Measurements from ENCODE around the gene BCAN. TPM values are rescaled to one million over a fixed set of nuclear protein-coding genes. Genes with fewer than 3 reads are reported as not detected.

Gene BCAN
- total and polyA plus RNA-seq, 2 of the 4 experiments (the other 2 are of a cell fraction), result 0.07 TPM; not detected in 1

- Histone ChIP-seq H3K27me3 (ENCODE audit: control insufficient read depth, insufficient read depth, low read length) (peaks cover 32% of the 10 kb centered on the region), H3K4me3 (ENCODE audit: insufficient read depth, low read depth, low read length) (no peak overlapping the region), H2AFZ (replicated peaks; ENCODE audit: low read length, poor library complexity) (no peak overlapping the region), H3K36me3 (ENCODE audit: control insufficient read depth, insufficient read depth, low read length) (no peaks in the 10 kb centered on the region), H2BK5ac (ENCODE audit: low read depth, low read length, poor library complexity, severe bottlenecking) (no peak overlapping the region), H3K9me1 (ENCODE audit: insufficient read depth, low read length) (peaks cover 11% of the 10 kb centered on the region), H3K4ac (ENCODE audit: low read depth, low read length) (no peak overlapping the region), H4K91ac (ENCODE audit: insufficient read depth, low read depth, low read length) (no peak overlapping the region), H4K20me1 (ENCODE audit: insufficient read depth, low read length) (0 out of 2 replicates have a peak, but pooled peaks cover 8% of the 10 kb centered on the region), H2AK5ac (ENCODE audit: low read depth, low read length) (no peak overlapping the region), H3K14ac (replicated peaks; ENCODE audit: low read depth, low read length) (no peak overlapping the region), H2BK120ac (ENCODE audit: low read depth, low read length) (no peak overlapping the region), H3K27ac (ENCODE audit: insufficient read depth, low read length) (no peak overlapping the region), H2BK20ac (ENCODE audit: low read depth, low read length) (no peak overlapping the region), H3K9ac (ENCODE audit: low read depth, low read length) (no peak overlapping the region), H4K5ac (ENCODE audit: low read depth, low read length) (no peak overlapping the region), H3K79me1 (ENCODE audit: low read depth in 1 of 2, low read length in 2 of 2) (peaks cover 0 to 13% of the 10 kb centered on the region in 2 experiments; a peak in 2 of 4 replicates), H2AK9ac (replicated peaks; ENCODE audit: low read depth, low read length, poor library complexity) (no peak overlapping the region), H2BK15ac (ENCODE audit: low read depth, low read length) (no peak overlapping the region), H3K4me1 (ENCODE audit: control insufficient read depth, insufficient read depth, low read length) (peaks cover 32% of the 10 kb centered on the region), H3K9me3 (ENCODE audit: control insufficient read depth, insufficient read depth, low read length) (no peaks in the 10 kb centered on the region), H3K4me2 (ENCODE audit: low read depth, low read length) (no peak overlapping the region), H3K18ac (ENCODE audit: low read depth, low read length) (no peak overlapping the region), H3K23ac (ENCODE audit: low read depth, low read length) (no peak overlapping the region), H3K56ac (ENCODE audit: extremely low read depth, insufficient read depth, low read length) (no peak overlapping the region), H4K8ac (ENCODE audit: low read depth in 2 of 2, low read length in 2 of 2) (no peak overlapping the region)
- BruUV-seq (replicated peaks), result no TSS peak
- TF ChIP-seq MAFK (IDR thresholded peaks at IDR 0.05; ENCODE audit: low read depth, low read length), result no peak
- no peak for TF ChIP-seq CEBPB (IDR thresholded peaks at IDR 0.05; ENCODE audit: low read depth, low read length)
- TF ChIP-seq RFX5 (IDR thresholded peaks at IDR 0.05; ENCODE audit: low read depth, low read length), result no peak
- TF ChIP-seq ELK1 (IDR thresholded peaks at IDR 0.05; ENCODE audit: borderline replicate concordance, low read depth, low read length), result no peak
- no peak for TF ChIP-seq CHD1 (IDR thresholded peaks at IDR 0.05; ENCODE audit: low read depth, low read length)
- no peak for TF ChIP-seq RCOR1 (IDR thresholded peaks at IDR 0.05; ENCODE audit: insufficient replicate concordance, low read length)
- TF ChIP-seq USF2 (IDR thresholded peaks at IDR 0.05; ENCODE audit: low read depth, low read length), result no peak
- no peak for TF ChIP-seq POLR2A (IDR thresholded peaks at IDR 0.05; ENCODE audit: low read depth, low read length)
- no peak for TF ChIP-seq BHLHE40 (IDR thresholded peaks at IDR 0.05; ENCODE audit: low read depth, low read length)
- TF ChIP-seq FOS (IDR thresholded peaks at IDR 0.05; ENCODE audit: low read depth, low read length), result no peak
- TF ChIP-seq MXI1 (IDR thresholded peaks at IDR 0.05; ENCODE audit: borderline replicate concordance, low read depth, low read length), result no peak
- TF ChIP-seq CTCF (conservative IDR thresholded peaks at IDR 0.05; ENCODE audit: low read depth, low read length), result no peak
- intact Hi-C loops (cut with micrococcal nuclease) (no loop called here), in situ Hi-C loops (cut with MboI; ENCODE audit: low sequenced_read_pairs) (loop anchor here (5.0 kb wide), 1 partner anchor 36 kb away; no protein-coding TSS in a partner anchor), dilution Hi-C loops (cut with HindIII; ENCODE audit: low sequenced_read_pairs, unreplicated experiment) (no loop called here)
- 71% methylated on average over 5 of the region's 14 CpGs; no CpG with 5 or more reads in 1 of the 2 experiments for WGBS, 2 experiments (ENCODE audit: extremely low coverage in 2 of 2, insufficient read length in 1 of 2)
- DNase-seq, result no peak
- ChIA-PET POLR2A (ENCODE audit: unreplicated experiment) (no interaction called here), CTCF (interaction anchor here (1.0 to 1.3 kb wide), 3 partner anchors 20 to 68 kb away, joined by 3 to 5 read pairs (median 5); no protein-coding TSS in a partner anchor)
- no peak for ATAC-seq (ENCODE audit: low read depth)
Measured at GRCh38 chr1:156658496-156658895, 16.6 kb downstream of the BCAN start.

Measured in IMR-90 (cell line).